Trophoblast cell (in vitro differentiated cells and primary cell): Measurements from ENCODE around the gene NDUFAF8.
A peak's percentile ranks its signal among the peaks of the same experiment; 100 is the strongest.

Source experiments
- DNase-seq, 2 donors: peaks; one replicate each; pipeline ENCODE4 v3.0.0-alpha.2; 2016
- H2AFZ ChIP-seq: 2 replicates; pipeline ENCODE4 v1.6.1; 2013; ENCODE audit warnings: low read length, moderate library complexity, mild to moderate bottlenecking; ENCODE audit not compliant: insufficient read depth, poor library complexity
- H2AK5ac ChIP-seq: 2 replicates; pipeline ENCODE4 v1.6.1; 2013; ENCODE audit warnings: mild to moderate bottlenecking, low read length
- H2BK120ac ChIP-seq: 2 replicates; pipeline ENCODE4 v1.6.1; 2013; ENCODE audit warnings: low read length, mild to moderate bottlenecking, moderate library complexity; ENCODE audit not compliant: insufficient read depth, poor library complexity
- H2BK12ac ChIP-seq: 2 replicates; pipeline ENCODE4 v1.6.1; 2013; ENCODE audit warnings: mild to moderate bottlenecking, low read length, moderate library complexity
- H2BK5ac ChIP-seq: 2 replicates; pipeline ENCODE4 v1.6.1; 2013; ENCODE audit warnings: low read length, low read depth, moderate library complexity, mild to moderate bottlenecking; ENCODE audit not compliant: poor library complexity
- H3K14ac ChIP-seq: 2 replicates; pipeline ENCODE4 v1.6.1; 2013; ENCODE audit warnings: mild to moderate bottlenecking, low read length
- H3K18ac ChIP-seq: 2 replicates; pipeline ENCODE4 v1.6.1; 2013; ENCODE audit warnings: mild to moderate bottlenecking, low read length
- H3K23ac ChIP-seq: 2 replicates; pipeline ENCODE4 v1.6.1; 2013; ENCODE audit warnings: low read length
- H3K27ac ChIP-seq: 2 replicates; pipeline ENCODE4 v1.5.1; 2013; ENCODE audit warnings: low read depth, mild to moderate bottlenecking, inconsistent platforms, low read length, moderate library complexity
- H3K27me3 ChIP-seq: 2 replicates; pipeline ENCODE4 v1.6.1; 2013; ENCODE audit warnings: inconsistent platforms, mild to moderate bottlenecking, low read length, moderate library complexity; ENCODE audit not compliant: insufficient read depth
- H3K36me3 ChIP-seq, 2 experiments: 1 replicate in 1 of 2; 2 replicates in 1 of 2; pipeline ENCODE4 v1.6.1; 2013; ENCODE audit warnings: low read length in 2 of 2, mild to moderate bottlenecking in 2 of 2, moderate library complexity in 1 of 2; ENCODE audit not compliant: insufficient read depth in 2 of 2, control insufficient read depth in 1 of 2
- H3K4ac ChIP-seq: 2 replicates; pipeline ENCODE4 v1.6.1; 2013; ENCODE audit warnings: low read depth, mild to moderate bottlenecking, low read length, moderate library complexity
- H3K4me1 ChIP-seq, 2 experiments: 1 replicate in 1 of 2; 2 replicates in 1 of 2; pipeline ENCODE4 v1.6.1; 2013; ENCODE audit warnings: low read length in 2 of 2, mild to moderate bottlenecking in 2 of 2, moderate library complexity in 1 of 2; ENCODE audit not compliant: insufficient read depth in 2 of 2, control insufficient read depth in 1 of 2
- H3K4me2 ChIP-seq: 2 replicates; pipeline ENCODE4 v1.6.1; 2013; ENCODE audit warnings: inconsistent platforms, mild to moderate bottlenecking, low read length, moderate library complexity
- H3K4me3 ChIP-seq: 2 replicates; pipeline ENCODE4 v1.5.1; 2013; ENCODE audit warnings: mild to moderate bottlenecking, low read depth, low read length, inconsistent platforms
- H3K79me1 ChIP-seq: one replicate; pipeline ENCODE4 v1.6.1; 2013; ENCODE audit warnings: low read length
- H3K79me2 ChIP-seq: 2 replicates; pipeline ENCODE4 v1.6.1; 2013; ENCODE audit warnings: low read length, mild to moderate bottlenecking; ENCODE audit not compliant: control insufficient read depth, insufficient read depth, poor library complexity
- H3K9ac ChIP-seq: 2 replicates; pipeline ENCODE4 v1.6.1; 2013; ENCODE audit warnings: mild to moderate bottlenecking, low read length
- H3K9me3 ChIP-seq: 2 replicates; pipeline ENCODE4 v1.6.1; 2013; ENCODE audit warnings: low read depth, mild to moderate bottlenecking, control low read depth, inconsistent platforms, low read length; ENCODE audit not compliant: insufficient read depth
- H4K12ac ChIP-seq: 2 replicates; pipeline ENCODE4 v1.6.1; 2013; ENCODE audit warnings: low read depth, mild to moderate bottlenecking, low read length, moderate library complexity
- H4K8ac ChIP-seq: 2 replicates; pipeline ENCODE4 v1.6.1; 2013; ENCODE audit warnings: low read depth, mild to moderate bottlenecking, low read length, moderate library complexity
- H4K91ac ChIP-seq: one replicate; pipeline ENCODE4 v1.6.1; 2013; ENCODE audit warnings: low read depth, mild to moderate bottlenecking, low read length, moderate library complexity
- WGBS: extraction: QIAGEN DNeasy Blood & Tissue Kit; methylation state at CpG from one replicate; pipeline ENCODE4 v1.1.7; 2013; ENCODE audit warnings: missing lambda C conversion rate; ENCODE audit not compliant: insufficient read length, insufficient coverage; ENCODE audit errors: extremely low coverage; 5-methylcytosine and 5-hydroxymethylcytosine counted together

The NDUFAF8 gene

GRCh38 chr17:81243333-81243664 lies 4.2 kb downstream of the NDUFAF8 start:
- no peak overlapping the region for H3K18ac ChIP-seq
- no peak overlapping the region for H3K23ac ChIP-seq
- H2AK5ac ChIP-seq = no peak overlapping the region
- no peak overlapping the region for H3K4ac ChIP-seq
- H4K91ac ChIP-seq = no peak overlapping the region
- H2BK12ac ChIP-seq = no peak overlapping the region
- no peak overlapping the region for H3K4me3 ChIP-seq
- peaks cover 10% of the 10 kb centered on the region for H3K79me2 ChIP-seq
- H3K27me3 ChIP-seq = no peaks in the 10 kb centered on the region
- peaks cover 11 to 14% of the 10 kb centered on the region in 2 experiments for H3K36me3 ChIP-seq
- H4K8ac ChIP-seq = no peak overlapping the region
- H3K79me1 ChIP-seq = peaks cover 8% of the 10 kb centered on the region
- no peak for DNase-seq
- H3K4me2 ChIP-seq = no peak overlapping the region
- H3K9me3 ChIP-seq = peaks cover 6% of the 10 kb centered on the region
- H2AFZ ChIP-seq = no peak overlapping the region
- H2BK120ac ChIP-seq = no peak overlapping the region
- no CpG with 5 or more reads among the region's 10 CpGs for WGBS
- H2BK5ac ChIP-seq = no peak overlapping the region
- no peak overlapping the region for H3K14ac ChIP-seq
- H3K4me1 ChIP-seq = peaks cover 10 to 18% of the 10 kb centered on the region in 2 experiments
- no peak overlapping the region for H3K9ac ChIP-seq
- H4K12ac ChIP-seq = no peak overlapping the region
- no peak overlapping the region for H3K27ac ChIP-seq

- no peak overlapping the region for H2BK12ac ChIP-seq
- no peak overlapping the region for H4K91ac ChIP-seq
- H2AFZ ChIP-seq = no peak overlapping the region
- no peak overlapping the region for H3K4me2 ChIP-seq
- no peak overlapping the region for H3K14ac ChIP-seq
- H3K79me2 ChIP-seq = peaks cover 5% of the 10 kb centered on the region
- no peak overlapping the region for H2BK5ac ChIP-seq
- DNase-seq = no peak
- H3K18ac ChIP-seq = no peak overlapping the region
- no peak overlapping the region for H4K8ac ChIP-seq
- peaks cover 6% of the 10 kb centered on the region for H3K9me3 ChIP-seq
- no peak overlapping the region for H2BK120ac ChIP-seq
- peaks cover 10 to 16% of the 10 kb centered on the region in 2 experiments for H3K4me1 ChIP-seq
- peaks cover 5% of the 10 kb centered on the region for H3K79me1 ChIP-seq
- H3K27ac ChIP-seq = no peak overlapping the region
- no peak overlapping the region for H3K23ac ChIP-seq
- peaks cover 11 to 19% of the 10 kb centered on the region in 2 experiments for H3K36me3 ChIP-seq
- H3K27me3 ChIP-seq = no peaks in the 10 kb centered on the region
- no peak overlapping the region for H3K4ac ChIP-seq
- whole genome bisulfite sequencing = no CpG with 5 or more reads among the region's 24 CpGs
- no peak overlapping the region for H3K9ac ChIP-seq
- no peak overlapping the region for H2AK5ac ChIP-seq
- no peak overlapping the region for H4K12ac ChIP-seq
- H3K4me3 ChIP-seq = no peak overlapping the region
Observed at GRCh38 chr17:81244358-81245023, 5.4 kb downstream of the NDUFAF8 start.

GRCh38 chr17:81245024-81245664 lies 6.0 kb downstream of the NDUFAF8 start:
- H2BK5ac ChIP-seq = no peak overlapping the region
- H3K79me2 ChIP-seq = no peaks in the 10 kb centered on the region
- H3K23ac ChIP-seq = no peak overlapping the region
- no CpG with 5 or more reads among the region's 25 CpGs for WGBS
- H2BK12ac ChIP-seq = no peak overlapping the region
- H3K18ac ChIP-seq = no peak overlapping the region
- H2AK5ac ChIP-seq = no peak overlapping the region
- H4K91ac ChIP-seq = no peak overlapping the region
- peaks cover 12 to 23% of the 10 kb centered on the region in 2 experiments for H3K36me3 ChIP-seq
- H3K79me1 ChIP-seq = no peaks in the 10 kb centered on the region
- peak overlapping the region; percentile 25 for H3K14ac ChIP-seq
- no peak overlapping the region for H4K8ac ChIP-seq
- no peak overlapping the region for H2BK120ac ChIP-seq
- no peak overlapping the region for H3K4me2 ChIP-seq
- no peak overlapping the region for H3K9ac ChIP-seq
- peaks cover 6% of the 10 kb centered on the region for H3K9me3 ChIP-seq
- no peaks in the 10 kb centered on the region for H3K27me3 ChIP-seq
- peaks cover 5 to 11% of the 10 kb centered on the region in 2 experiments for H3K4me1 ChIP-seq
- DNase-seq = no peak
- H2AFZ ChIP-seq = no peak overlapping the region
- H3K4me3 ChIP-seq = no peak overlapping the region
- H4K12ac ChIP-seq = no peak overlapping the region
- H3K4ac ChIP-seq = no peak overlapping the region
- H3K27ac ChIP-seq = no peak overlapping the region

GRCh38 chr17:81245665-81246342 lies 6.7 kb downstream of the NDUFAF8 start:
- H3K36me3 ChIP-seq = peaks cover 18 to 30% of the 10 kb centered on the region in 2 experiments
- no peaks in the 10 kb centered on the region for H3K79me1 ChIP-seq
- no peak overlapping the region for H3K4me2 ChIP-seq
- H4K12ac ChIP-seq = no peak overlapping the region
- no peaks in the 10 kb centered on the region for H3K79me2 ChIP-seq
- no peak overlapping the region for H4K91ac ChIP-seq
- no peak overlapping the region for H3K23ac ChIP-seq
- H3K4me3 ChIP-seq = no peak overlapping the region
- WGBS = no CpG with 5 or more reads among the region's 37 CpGs
- H3K18ac ChIP-seq = no peak overlapping the region
- no peak overlapping the region for H2BK12ac ChIP-seq
- H3K4ac ChIP-seq = no peak overlapping the region
- H2AK5ac ChIP-seq = no peak overlapping the region
- H3K27ac ChIP-seq = no peak overlapping the region
- no peak overlapping the region for H2BK120ac ChIP-seq
- DNase-seq = peak; percentile 74 to 85
- H4K8ac ChIP-seq = no peak overlapping the region
- no peak overlapping the region for H2BK5ac ChIP-seq
- peaks cover 5 to 10% of the 10 kb centered on the region in 2 experiments for H3K4me1 ChIP-seq
- peaks cover 6% of the 10 kb centered on the region for H3K9me3 ChIP-seq
- H3K27me3 ChIP-seq = no peaks in the 10 kb centered on the region
- no peak overlapping the region for H3K14ac ChIP-seq
- H3K9ac ChIP-seq = no peak overlapping the region
- no peak overlapping the region for H2AFZ ChIP-seq
